HUES64 (cell line): Measurements from ENCODE around the gene PPP1R15A. TPM values are rescaled to one million over a fixed set of nuclear protein-coding genes. Genes with fewer than 3 reads are reported as not detected.

Experiments
- H3K27ac ChIP-seq: 2 replicates; pipeline ENCODE4 v1.7.0; 2013; ENCODE audit warnings: low read depth, low read length, inconsistent platforms
- H3K27me3 ChIP-seq: 2 replicates; pipeline ENCODE4 v1.6.1; 2013; ENCODE audit warnings: mild to moderate bottlenecking, low read length; ENCODE audit not compliant: insufficient read depth
- H3K36me3 ChIP-seq: 2 replicates; pipeline ENCODE4 v1.6.1; 2013; ENCODE audit warnings: mild to moderate bottlenecking, low read length; ENCODE audit not compliant: insufficient read depth
- H3K4me1 ChIP-seq: 2 replicates; pipeline ENCODE4 v1.6.1; 2013; ENCODE audit warnings: mild to moderate bottlenecking, low read length, moderate library complexity; ENCODE audit not compliant: insufficient read depth
- H3K4me3 ChIP-seq: 2 replicates; pipeline ENCODE4 v1.5.1; 2013; ENCODE audit warnings: mild to moderate bottlenecking, low read length, moderate library complexity
- H3K9ac ChIP-seq: 2 replicates; pipeline ENCODE4 v1.6.1; 2013; ENCODE audit warnings: mild to moderate bottlenecking, low read depth, low read length
- H3K9me3 ChIP-seq: 2 replicates; pipeline ENCODE4 v1.6.1; 2013; ENCODE audit warnings: low read depth, low read length; ENCODE audit not compliant: insufficient read depth
- WGBS: fragments of 150-250, 120-280 bp; methylation state at CpG from one replicate; pipeline ENCODE4 v1.1.7; 2013; ENCODE audit warnings: missing lambda C conversion rate; 5-methylcytosine and 5-hydroxymethylcytosine counted together
- polyA plus RNA-seq, 2 experiments: library from polyadenylated mRNA; stranded (reverse); fragments of 50-300 nt; gene quantifications; one replicate each; pipeline ENCODE4 v1.2.3, GENCODE V29; 2013

PPP1R15A gene
- 11.2 TPM for polyA plus RNA-seq (2013, experiment 1 of 2)
- 13.3 TPM for polyA plus RNA-seq (2013, experiment 2 of 2)

- Histone ChIP-seq H3K4me1 (peaks cover 19% of the 10 kb centered on the region), H3K27ac (peak within 1 kb of the TSS; percentile 96), H3K9ac (peak within 1 kb of the TSS; percentile 94), H3K27me3 (no peaks in the 10 kb centered on the region), H3K9me3 (no peaks in the 10 kb centered on the region), H3K4me3 (peak within 1 kb of the TSS; percentile 89), H3K36me3 (peaks cover 36% of the 10 kb centered on the region)
- WGBS, result under 1% methylated on average over 53 of the region's 53 CpGs
Measured at GRCh38 chr19:48872182-48872883, at the start of gene PPP1R15A. Gene PPP1R15A (plus strand): TSS chr19:48872421. CDS start chr19:48873234, 813 bp downstream.

DNA sequence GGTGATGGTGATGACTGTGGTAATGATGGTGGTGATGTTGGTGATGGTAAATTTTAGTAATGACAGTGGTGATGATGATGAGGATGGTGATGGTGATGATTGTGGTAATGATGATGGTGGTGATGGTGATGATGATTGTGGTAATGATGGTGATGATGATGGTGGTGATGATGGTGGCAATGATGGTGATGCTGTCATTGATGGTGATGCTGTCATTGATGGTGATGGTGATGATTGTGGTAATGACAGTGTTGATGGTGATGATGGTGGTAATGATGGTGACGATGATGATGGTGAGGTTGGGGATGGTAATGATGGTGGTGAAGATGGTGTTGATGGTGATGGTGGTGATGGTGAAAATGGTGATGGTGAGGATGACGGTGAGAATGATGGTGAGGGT is 49.7 kb upstream of the PPP1R15A start:
- WGBS, result 91% methylated on average over 2 of the region's 2 CpGs
- no peak overlapping the region for H3K4me3 ChIP-seq

GRCh38 chr19:48826606-48827020 is 45.6 kb upstream of the PPP1R15A start:
- peaks cover 26% of the 10 kb centered on the region for H3K36me3 ChIP-seq
- H3K27ac ChIP-seq, result no peak overlapping the region
- no peak overlapping the region for H3K9ac ChIP-seq
- no peaks in the 10 kb centered on the region for H3K27me3 ChIP-seq
- 0 out of 2 replicates have a peak, but pooled peaks cover 2% of the 10 kb centered on the region for H3K9me3 ChIP-seq
- H3K4me3 ChIP-seq, result no peak overlapping the region
- 86% methylated on average over 8 of the region's 8 CpGs for WGBS
- no peaks in the 10 kb centered on the region for H3K4me1 ChIP-seq

More for the DNA sequence above, 49.7 kb upstream of the PPP1R15A start:
- Histone ChIP-seq H3K27ac (no peak overlapping the region), H3K36me3 (peaks cover 15% of the 10 kb centered on the region), H3K9me3 (0 out of 2 replicates have a peak, but pooled peaks cover 2% of the 10 kb centered on the region), H3K9ac (no peak overlapping the region), H3K27me3 (no peaks in the 10 kb centered on the region), H3K4me1 (no peaks in the 10 kb centered on the region)

DNA sequence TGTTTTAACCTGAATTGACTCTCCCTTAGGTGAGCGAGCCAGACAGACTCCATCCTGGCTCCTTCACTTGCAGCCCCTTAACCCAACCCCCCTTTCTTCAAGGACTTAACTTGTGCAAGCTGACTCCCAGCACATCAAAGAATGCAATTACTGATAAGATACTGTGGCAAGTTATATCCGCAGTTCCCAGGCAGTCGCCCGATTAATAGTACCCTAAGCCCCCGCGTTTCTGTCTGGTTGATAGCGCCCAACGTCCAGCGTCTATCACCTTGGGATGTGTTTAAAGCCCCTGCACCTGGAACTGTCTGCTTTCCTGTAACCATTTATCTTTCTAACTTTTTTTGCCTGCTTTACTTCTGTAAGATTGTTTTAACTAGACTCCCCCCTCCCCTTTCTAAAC is 42.1 kb upstream of the PPP1R15A start:
- WGBS, result 92% methylated on average over 9 of the region's 9 CpGs
- no peaks in the 10 kb centered on the region for H3K9me3 ChIP-seq
- no peak overlapping the region for H3K9ac ChIP-seq
- H3K36me3 ChIP-seq, result peaks cover 22% of the 10 kb centered on the region
- H3K4me3 ChIP-seq, result no peak overlapping the region
- H3K27ac ChIP-seq, result no peak overlapping the region
- H3K27me3 ChIP-seq, result no peaks in the 10 kb centered on the region
- H3K4me1 ChIP-seq, result no peaks in the 10 kb centered on the region

DNA sequence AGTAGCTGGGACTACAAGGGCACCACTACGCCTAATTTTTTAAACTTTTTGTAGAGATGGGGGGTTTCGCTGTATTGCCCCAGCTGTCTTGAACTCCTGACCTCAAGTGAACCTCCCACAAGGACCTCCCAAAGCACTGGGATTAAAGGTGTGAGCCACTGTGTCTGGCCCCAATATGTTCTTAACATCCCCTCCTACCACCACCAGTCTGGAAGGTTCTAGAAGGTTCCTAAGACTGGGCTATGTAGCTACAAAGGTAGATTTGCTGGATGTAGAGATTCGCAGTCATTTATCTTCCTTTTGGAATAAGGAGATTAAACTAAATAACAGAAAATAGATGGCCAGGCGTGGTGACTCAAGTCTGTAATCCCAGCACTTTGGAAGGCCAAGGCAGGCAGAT is 41.3 kb upstream of the PPP1R15A start:
- Histone ChIP-seq H3K27me3 (no peaks in the 10 kb centered on the region), H3K4me3 (no peak overlapping the region), H3K4me1 (no peaks in the 10 kb centered on the region), H3K9ac (no peak overlapping the region), H3K36me3 (peaks cover 22% of the 10 kb centered on the region), H3K27ac (no peak overlapping the region), H3K9me3 (no peaks in the 10 kb centered on the region)
- WGBS, result 93% methylated on average over 4 of the region's 4 CpGs

GRCh38 chr19:48833049-48833448 is 39.2 kb upstream of the PPP1R15A start:
- H3K36me3 ChIP-seq, result peaks cover 18% of the 10 kb centered on the region
- no peaks in the 10 kb centered on the region for H3K4me1 ChIP-seq
- no peak overlapping the region for H3K27ac ChIP-seq
- H3K9ac ChIP-seq, result no peak overlapping the region
- H3K4me3 ChIP-seq, result no peak overlapping the region
- 60% methylated on average over 5 of the region's 5 CpGs for WGBS
- no peaks in the 10 kb centered on the region for H3K9me3 ChIP-seq
- no peaks in the 10 kb centered on the region for H3K27me3 ChIP-seq

DNA sequence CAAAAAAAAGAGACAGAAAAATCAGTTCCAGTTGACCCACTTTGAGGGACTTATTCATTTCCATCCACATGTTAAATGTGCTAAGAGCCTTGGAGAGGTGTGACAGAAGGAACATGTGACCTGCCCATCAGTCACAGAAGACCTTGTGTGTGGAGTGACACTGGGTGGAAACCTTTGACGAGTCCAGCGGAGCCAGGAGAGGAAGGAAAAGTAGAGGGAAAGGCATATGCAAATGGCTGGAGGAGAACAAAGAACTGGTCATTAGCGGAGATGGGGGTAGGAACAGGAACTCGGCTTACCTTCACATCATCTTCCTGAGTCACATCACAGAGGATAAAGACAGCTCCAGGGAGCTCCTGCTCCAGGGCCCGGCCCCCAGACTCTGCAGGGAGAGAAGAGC is 38.2 kb upstream of the PPP1R15A start:
- H3K9ac ChIP-seq, result no peak overlapping the region

GRCh38 chr19:48835734-48836088 is 36.5 kb upstream of the PPP1R15A start:
- Histone ChIP-seq H3K36me3 (peaks cover 15% of the 10 kb centered on the region), H3K27ac (peak overlapping the region; percentile 72; the same call in 1 of the 2 replicates), H3K27me3 (no peaks in the 10 kb centered on the region), H3K9ac (peak overlapping the region; percentile 47; the same call in 1 of the 2 replicates), H3K4me1 (no peaks in the 10 kb centered on the region), H3K9me3 (no peaks in the 10 kb centered on the region), H3K4me3 (peak overlapping the region; percentile 59)
- WGBS, result 2% methylated on average over 12 of the region's 12 CpGs

More for the DNA sequence above, 38.2 kb upstream of the PPP1R15A start:
- Histone ChIP-seq H3K36me3 (peaks cover 15% of the 10 kb centered on the region), H3K4me3 (no peak overlapping the region), H3K4me1 (no peaks in the 10 kb centered on the region), H3K27ac (no peak overlapping the region), H3K27me3 (no peaks in the 10 kb centered on the region), H3K9me3 (no peaks in the 10 kb centered on the region)
- 41% methylated on average over 5 of the region's 5 CpGs for WGBS

DNA sequence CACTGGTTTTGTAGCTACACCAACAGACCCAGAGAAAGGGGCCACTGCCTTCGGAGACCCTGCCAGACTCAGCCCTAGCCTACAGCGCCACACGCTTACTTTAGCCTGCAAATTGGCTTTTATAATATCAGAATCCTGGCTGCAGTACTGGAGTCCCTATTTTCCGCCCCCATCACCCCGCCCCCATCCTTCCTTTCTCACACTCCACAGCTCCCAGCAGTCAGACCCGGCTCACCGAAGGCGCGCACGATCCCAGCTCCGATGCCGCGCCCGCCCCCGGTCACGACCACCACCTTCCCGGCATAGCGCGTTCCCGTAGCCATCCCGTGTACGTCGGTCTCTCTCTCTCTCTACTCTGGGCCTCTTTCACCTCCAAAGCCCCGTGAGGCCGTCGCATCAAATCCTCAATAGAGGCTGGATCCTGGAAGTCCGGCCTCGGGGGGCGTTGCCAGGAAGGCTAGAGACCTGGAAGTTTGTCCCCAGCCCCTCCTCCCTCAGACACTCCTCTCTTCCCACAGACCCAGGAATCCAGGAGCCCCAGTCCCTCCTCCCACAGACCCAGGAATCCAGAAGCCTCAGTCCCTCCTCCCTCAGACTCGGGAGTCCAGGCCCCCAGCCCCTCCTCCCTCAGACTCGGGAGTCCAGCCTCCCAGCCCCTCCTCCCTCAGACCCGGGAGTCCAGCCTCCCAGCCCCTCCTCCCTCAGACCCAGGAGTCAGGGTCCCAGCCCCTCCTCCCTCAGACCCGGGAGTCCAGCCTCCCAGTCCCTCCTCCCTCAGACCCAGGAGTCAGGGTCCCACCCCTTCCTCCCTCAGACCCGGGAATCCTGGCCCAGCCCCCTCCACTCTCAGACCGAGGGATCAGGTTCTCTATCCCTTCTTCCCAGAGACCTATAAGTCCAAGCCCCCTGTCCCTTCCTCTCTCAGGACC is 35.9 kb upstream of the PPP1R15A start, which contains the start of gene HSD17B14:
TSS of gene HSD17B14 (minus strand) at position 403 of the 929 bp plus-strand sequence. CDS start at position 323, 80 bp downstream.
- Histone ChIP-seq H3K9me3 (no peaks in the 10 kb centered on the region), H3K36me3 (peaks cover 9% of the 10 kb centered on the region), H3K9ac (peak within 1 kb of the TSS; percentile 47), H3K27ac (peak within 1 kb of the TSS; percentile 73; the same call in 1 of the 2 replicates), H3K4me1 (no peaks in the 10 kb centered on the region), H3K4me3 (peak within 1 kb of the TSS; percentile 59), H3K27me3 (no peaks in the 10 kb centered on the region)
- WGBS, result under 1% methylated on average over 35 of the region's 35 CpGs

GRCh38 chr19:48837051-48837524 is 35.1 kb upstream of the PPP1R15A start:
- peak overlapping the region; percentile 73; the same call in 1 of the 2 replicates for H3K27ac ChIP-seq

More at GRCh38 chr19:48837051-48837524, 35.1 kb upstream of the PPP1R15A start:
- Histone ChIP-seq H3K9me3 (no peaks in the 10 kb centered on the region), H3K27me3 (no peaks in the 10 kb centered on the region), H3K36me3 (peaks cover 8% of the 10 kb centered on the region; the same call in 1 of the 2 replicates), H3K4me3 (peak overlapping the region; percentile 59), H3K4me1 (no peaks in the 10 kb centered on the region), H3K9ac (peak overlapping the region; percentile 29; the same call in 1 of the 2 replicates)
- WGBS, result under 1% methylated on average over 29 of the region's 29 CpGs
